CD4-positive, alpha-beta T cell treated with Interleukin-21 for 1 hour (primary cell): Measurements from ENCODE around the gene CAMK1D.

ENCODE experiments used
- DNase-seq: peaks from one replicate; pipeline ENCODE4 v3.0.0-alpha.2; 2020

The CAMK1D gene

GRCh38 chr10:12663863-12664262 lies 314.5 kb downstream of the CAMK1D start:
- no peak for DNase-seq

DNA sequence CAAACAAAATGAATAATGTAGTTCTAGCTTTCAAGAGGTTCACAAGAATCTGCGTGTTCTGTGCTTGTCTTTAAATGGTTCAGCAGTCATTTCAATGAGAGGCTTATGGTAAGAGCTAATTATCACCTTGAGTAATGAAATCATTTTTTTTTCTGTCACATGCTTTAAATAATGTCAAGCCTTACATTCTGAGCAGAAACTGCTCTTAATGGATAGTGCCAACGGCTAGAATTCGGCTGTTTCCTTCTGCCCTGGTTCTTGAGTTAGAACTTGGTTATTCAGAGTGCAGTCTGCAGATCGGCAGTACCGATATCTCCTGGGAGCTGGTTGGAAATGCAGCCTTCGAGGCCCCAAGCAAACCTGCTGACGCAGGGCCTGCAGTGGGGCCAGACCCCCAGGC lies 316.2 kb downstream of the CAMK1D start:
- no peak for DNase-seq

GRCh38 chr10:12667052-12667451 lies 317.7 kb downstream of the CAMK1D start:
- no peak for DNase-seq

GRCh38 chr10:12668634-12669033 lies 319.3 kb downstream of the CAMK1D start:
- DNase-seq: no peak

DNA sequence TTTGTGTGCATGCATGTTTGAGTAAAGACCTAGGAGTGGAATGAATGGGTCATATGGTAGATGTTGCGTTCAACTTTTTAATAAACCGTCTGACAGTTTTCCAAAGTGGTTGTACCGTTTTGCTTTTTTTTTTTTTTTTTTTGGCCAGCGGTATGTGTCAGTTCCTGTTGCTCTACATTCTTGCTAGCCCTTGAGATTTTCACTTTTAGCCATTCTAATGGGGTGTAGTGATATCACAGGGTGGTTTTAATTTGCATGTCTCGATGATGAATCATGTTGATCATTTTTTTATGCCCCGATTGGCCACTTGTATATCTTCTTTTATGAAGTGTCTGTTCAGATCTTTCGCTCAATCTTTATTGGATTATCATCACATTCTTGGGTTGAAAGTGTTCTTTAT lies 320.7 kb downstream of the CAMK1D start:
- no peak for DNase-seq

DNA sequence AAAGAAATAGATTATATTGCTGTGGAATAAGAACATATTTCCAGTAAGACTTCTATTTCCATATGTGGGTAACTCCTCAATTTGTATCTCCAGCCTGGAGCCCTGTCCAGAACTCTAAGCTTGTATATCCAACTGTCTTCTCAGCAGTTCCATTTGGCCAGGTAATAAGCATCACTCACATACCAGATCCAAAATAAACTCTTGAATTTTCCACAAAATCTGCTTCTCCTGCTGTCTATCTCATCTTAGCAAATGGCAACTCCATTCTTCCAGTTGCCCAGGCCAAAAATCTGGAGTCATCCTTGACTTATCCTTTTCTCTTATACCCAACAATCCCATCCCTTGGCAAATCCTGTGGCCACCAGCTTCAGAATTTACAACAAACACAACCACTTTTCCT lies 325.8 kb downstream of the CAMK1D start:
- DNase-seq: no peak

- no peak for DNase-seq
Measured at GRCh38 chr10:12679636-12680035, 330.3 kb downstream of the CAMK1D start.

DNA sequence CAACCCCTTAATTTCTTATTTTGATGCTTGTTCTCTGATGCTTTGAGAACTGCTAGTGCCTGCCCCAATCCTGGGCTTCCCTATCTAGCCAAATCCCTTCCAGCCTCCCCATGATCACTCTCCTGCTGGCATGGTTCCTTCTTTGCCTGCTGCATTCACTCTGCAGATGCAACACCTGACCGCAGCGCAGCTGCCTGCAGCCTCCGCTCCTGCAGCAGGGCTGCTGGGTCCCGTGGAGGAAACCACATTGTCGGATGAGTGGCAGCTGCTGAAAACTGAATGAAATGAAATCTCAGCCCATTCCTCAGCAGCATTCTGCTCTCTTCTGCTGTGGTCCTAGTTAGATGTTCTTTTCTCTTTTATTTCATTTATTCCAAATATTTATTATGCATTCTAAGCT lies 331.9 kb downstream of the CAMK1D start:
- DNase-seq: no peak

- no peak for DNase-seq
Measured at GRCh38 chr10:12684784-12685183, 335.4 kb downstream of the CAMK1D start.

- DNase-seq: no peak
Measured at GRCh38 chr10:12685261-12686058, 336.1 kb downstream of the CAMK1D start.

DNA sequence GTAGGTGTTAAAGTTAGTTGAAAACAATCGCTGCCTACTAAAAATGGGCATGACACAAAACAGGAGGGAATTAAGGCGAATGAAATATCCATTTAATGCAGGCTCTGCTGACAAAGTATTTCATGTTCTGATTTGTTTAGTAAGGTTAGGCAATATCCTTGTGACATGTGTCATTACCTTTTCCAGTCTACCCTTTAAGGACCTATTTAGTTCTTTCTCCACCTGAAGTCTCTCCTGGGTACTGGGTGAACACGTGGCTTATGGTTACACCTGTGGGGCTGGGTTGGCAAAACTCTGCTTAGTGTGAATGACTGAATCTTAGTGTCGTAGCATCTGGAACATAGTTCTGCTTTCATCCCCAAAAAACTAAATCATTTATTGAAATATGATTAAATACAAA lies 338.6 kb downstream of the CAMK1D start:
- no peak for DNase-seq

GRCh38 chr10:12689893-12690292 lies 340.5 kb downstream of the CAMK1D start:
- no peak for DNase-seq

GRCh38 chr10:12690525-12691126 lies 341.3 kb downstream of the CAMK1D start:
- DNase-seq: no peak

DNA sequence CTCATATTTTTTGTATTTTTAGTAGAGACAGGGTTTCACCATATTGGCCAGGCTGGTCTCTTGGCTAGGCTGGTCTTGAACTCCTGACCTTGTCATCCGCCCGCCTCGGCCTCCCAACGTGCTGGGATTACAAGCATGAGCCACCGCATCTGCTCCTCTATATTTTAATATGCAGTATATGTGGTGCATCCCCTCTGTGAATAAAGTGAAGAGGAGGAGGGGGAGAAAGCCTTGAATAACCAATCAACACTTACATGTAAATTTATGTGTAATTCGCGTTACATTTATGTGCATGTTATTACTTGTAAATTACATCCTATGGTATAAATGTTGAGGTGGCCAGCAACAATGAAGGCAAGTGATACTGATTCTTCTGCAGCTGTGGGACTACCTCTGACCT lies 342.2 kb downstream of the CAMK1D start:
- no peak for DNase-seq

DNA sequence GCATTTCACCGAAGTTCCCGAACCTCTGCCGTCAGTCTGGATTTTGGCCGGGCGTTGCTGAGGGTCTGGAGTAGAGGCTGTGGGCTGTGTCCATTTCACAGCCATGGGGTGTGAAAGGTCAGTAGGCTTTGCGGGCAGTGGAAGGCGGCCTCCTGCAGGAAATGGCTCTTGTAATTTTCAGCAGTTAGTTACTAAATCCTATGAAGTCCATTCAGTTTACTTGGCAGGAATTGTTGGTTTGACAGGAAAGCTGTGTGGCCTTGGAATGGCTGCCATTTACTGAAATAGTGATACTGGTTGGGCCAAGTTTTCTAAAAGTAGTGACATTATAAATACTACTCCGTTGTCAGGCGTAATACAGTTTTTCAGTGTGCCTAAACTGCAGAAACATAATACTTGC lies 348.4 kb downstream of the CAMK1D start:
- DNase-seq: no peak

DNA sequence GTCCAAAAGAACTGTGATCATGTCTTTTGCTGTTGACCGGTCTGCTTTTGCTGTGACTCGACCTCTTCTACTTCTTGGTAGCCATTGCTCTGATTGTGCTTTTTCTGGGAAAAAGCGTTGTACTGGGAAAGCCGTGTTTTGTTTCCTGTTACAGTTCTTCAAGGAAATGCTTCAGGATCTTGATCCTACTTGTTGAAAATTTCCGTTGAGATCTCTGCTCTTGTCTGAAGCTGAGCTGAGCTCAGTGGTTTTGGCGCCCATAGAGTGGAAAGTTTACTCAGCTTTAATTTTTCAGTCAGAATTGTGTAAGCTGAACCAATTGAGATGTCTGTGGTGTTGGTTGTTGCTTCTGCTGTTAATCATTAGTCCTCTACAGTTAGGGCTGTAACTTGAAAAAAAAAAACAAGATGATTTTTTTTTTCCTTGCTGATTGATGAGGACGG lies 349.9 kb downstream of the CAMK1D start:
- DNase-seq: no peak

- no peak for DNase-seq
Measured at GRCh38 chr10:12699781-12700556, 350.6 kb downstream of the CAMK1D start.

DNA sequence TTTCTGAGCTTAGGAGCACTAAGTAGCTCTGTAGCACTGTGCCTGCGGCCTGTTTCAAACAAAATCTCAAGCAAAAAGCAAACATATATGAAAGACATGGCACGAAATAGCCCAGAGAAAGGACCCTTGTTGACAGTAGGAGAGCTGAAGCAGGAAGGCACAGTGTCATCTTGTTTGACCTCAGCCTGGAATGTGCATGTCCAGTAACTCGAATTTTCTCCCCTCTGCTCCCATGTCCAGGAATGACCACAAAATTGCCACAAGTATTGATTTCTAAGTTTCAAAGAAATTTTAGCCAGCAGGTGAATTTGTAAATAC lies 351.2 kb downstream of the CAMK1D start:
- DNase-seq: no peak

DNA sequence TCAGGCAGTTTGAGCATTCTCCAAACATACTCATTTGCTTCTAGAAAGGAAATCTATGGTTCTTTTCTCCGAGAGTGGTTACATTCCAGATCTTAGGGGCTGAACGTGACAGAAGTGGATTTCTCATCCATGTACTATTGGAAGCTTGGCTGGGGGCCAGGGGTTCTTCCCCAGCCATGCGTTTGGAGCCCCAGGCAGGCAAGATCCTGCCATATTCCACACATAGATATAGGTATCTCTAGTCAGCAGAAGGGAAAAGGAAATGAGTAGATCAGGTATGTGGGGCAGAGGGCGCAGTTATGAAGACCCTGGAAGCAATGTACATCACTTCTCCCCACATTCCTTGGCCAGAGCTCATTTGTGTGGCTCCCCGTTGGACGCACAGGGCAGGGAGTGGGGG lies 352.3 kb downstream of the CAMK1D start:
- DNase-seq: no peak

DNA sequence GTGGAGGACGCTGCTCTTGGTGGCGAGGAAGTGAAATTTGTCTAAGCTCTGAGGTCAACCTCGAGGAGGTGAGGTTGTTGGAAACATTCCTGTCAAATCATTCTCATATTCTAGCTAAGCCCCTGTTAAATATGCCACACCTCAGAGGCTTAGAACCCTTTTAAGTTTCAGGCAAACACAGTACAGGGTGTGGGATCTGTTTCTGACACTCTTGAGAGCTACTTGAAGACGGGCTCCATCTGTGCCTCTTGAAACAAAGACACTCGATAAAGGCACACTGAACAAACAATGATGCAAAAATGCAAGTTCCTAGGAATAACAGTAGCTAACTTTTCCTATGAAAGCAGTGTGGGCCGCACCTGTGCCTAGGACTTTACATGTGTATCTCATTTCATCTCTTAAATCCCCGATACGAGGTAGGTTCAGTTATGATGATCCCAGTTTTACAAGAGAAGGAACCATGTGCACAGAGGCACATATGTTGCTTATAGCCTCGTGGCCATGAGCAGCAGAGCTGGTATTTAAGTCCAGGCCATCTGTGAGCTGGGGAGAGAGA lies 352.9 kb downstream of the CAMK1D start:
- DNase-seq: no peak

GRCh38 chr10:12703126-12703525 lies 353.8 kb downstream of the CAMK1D start:
- no peak for DNase-seq

DNA sequence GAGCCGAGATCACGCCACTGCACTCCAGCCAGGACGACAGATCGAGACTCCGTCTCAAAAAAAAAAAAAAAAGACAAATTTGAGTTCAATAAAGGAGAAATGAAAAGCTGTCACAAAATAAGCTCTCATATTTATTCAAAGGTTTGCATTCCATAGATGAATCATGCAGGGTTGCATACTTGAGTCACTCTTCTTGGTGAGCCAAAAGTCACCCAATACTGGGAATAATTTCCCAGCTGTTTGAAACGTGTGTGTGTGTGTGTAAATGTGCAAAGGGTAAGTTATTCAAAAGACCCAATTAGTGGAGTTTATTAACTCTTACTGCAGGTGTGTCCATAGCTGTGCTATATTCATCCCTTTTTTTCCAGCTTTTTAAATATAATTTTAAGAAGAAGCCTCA lies 354.5 kb downstream of the CAMK1D start:
- DNase-seq: no peak

DNA sequence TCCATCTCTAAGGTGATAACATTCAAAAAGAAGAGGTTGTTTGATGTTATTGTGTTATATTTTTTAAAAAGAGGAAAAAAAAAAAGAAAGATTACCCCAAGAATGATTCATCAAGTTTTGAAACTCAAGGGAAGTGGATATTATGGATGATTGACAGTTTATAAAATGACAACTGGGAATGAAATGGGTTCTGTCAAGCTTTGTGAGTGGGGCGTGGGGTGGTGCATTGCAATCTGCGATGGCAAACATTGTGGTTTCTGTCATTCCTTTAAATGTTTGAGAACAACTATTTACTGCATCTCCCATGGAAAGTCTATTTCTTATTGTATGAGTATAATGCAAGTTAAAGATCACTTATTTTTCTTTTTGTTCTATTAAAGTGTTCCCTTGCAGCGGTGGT lies 355.1 kb downstream of the CAMK1D start:
- DNase-seq: no peak

- DNase-seq: no peak
Measured at GRCh38 chr10:12705943-12706342, 356.6 kb downstream of the CAMK1D start.
